HG03354 (cell line): ENCODE results near the gene HSPA1B.

Experiments
- ATAC-seq: cut with Tn5 transposase; IDR thresholded peaks from one replicate; pipeline ENCODE4 v1.9.1; 2021; ENCODE audit warnings: mild to moderate bottlenecking; ENCODE audit not compliant: unreplicated experiment, poor library complexity, severe bottlenecking

Gene HSPA1B

GRCh38 chr6:31875877-31876276 is 48.3 kb downstream of the HSPA1B start:
- ATAC-seq = no peak

DNA sequence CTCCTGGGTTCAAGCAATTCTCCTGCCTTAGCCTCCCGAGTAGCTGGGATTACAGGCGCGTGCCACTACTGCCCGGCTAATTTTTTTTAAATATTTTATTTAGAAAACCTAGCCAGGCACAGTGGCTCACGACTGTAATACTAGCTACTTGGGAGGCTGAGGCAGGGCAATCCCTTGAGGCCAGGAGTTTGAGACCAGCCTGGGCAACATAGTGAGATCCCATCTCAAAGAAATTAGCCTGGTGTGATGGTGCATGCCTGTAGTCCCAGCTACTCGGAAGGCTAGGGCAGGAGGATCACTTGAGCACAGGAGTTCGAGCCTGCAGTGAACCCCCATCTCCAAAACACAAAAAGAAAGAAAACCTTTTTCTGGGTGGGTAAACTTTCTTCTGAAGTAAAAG is 48.8 kb downstream of the HSPA1B start:
- ATAC-seq = no peak

GRCh38 chr6:31877125-31877650 is 49.6 kb downstream of the HSPA1B start:
- ATAC-seq = no peak

DNA sequence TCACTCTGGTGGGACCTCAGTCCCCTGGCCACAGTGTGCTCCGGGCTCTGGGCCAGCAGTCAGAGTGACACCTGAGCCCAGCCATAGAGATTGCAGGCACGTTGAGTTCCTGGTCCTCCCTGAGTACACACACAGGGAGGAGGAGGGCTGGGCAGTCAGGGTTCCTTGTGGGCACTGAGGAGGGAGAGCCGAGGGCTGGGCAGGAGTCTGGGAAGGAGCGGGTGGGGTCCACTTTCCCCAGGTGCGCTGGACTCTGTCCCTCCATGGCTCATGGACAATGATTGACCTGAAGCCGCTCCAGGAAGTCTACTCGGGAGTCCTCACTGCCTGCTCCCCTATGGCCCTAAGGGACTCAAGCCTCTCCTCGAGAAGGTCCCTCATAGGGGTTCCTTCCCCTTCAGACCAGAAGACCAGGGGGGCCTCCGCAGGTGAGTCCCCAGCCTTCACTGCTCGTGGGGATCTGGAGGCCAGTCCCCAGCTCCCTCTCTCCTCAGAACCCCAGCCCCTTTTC is 50.2 kb downstream of the HSPA1B start:
- no peak for ATAC-seq

DNA sequence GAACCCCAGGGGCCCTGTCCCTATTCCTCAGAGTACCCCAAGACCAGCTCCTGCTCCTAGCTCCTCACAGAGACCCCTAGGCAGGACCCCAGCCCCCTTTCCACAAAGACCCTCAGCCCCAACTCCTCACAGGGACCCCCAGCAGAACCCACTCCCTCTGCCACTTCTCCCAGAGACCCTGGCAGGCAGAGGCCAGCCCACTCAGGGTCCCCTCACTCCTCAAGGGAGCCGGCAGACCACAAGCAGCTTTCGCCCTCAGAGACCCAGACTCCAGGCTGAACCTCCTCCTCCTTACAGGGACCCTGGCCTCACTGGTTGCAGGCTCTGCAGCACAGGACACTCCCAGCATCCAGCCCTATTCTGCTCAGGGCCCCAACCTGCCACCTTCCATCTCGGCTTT is 50.7 kb downstream of the HSPA1B start:
- no peak for ATAC-seq

- no peak for ATAC-seq
These were observed 51.2 kb downstream of the HSPA1B start, which contains the start of gene SLC44A4 for GRCh38 chr6:31878726-31879125. Gene SLC44A4, minus strand, starts transcription at chr6:31878997. Its CDS starts 17 bp downstream, at chr6:31878980.

DNA sequence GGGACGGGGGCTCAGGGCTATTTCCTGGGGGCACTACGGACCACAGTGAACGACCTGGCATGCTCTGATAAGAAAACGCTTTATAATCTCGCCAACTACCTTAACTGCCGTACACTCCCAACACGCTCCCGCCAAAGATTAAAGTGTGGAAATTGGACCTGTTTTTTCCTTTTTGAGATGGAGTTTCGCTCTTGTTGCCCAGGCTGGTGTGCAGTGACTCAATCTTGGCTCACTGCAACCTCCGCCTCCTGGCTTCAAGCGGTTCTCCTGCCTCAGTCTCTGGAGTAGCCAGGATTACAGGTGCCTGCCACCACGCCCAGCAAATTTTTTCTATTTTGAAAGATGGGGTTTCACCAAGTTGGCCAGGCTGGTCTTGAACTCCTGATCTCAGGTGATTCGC is 51.6 kb downstream of the HSPA1B start:
- ATAC-seq = no peak
